ENCODE measurements around the gene LTO1. TPM values are rescaled to one million over a fixed set of nuclear protein-coding genes. Genes with fewer than 3 reads are reported as not detected.

Gene LTO1
- total RNA-seq, 2 donors from 2014 or later = 23.2 to 32.2 TPM

- no peak overlapping the region for H3K9ac ChIP-seq (ENCODE audit: extremely low read depth, low read length, poor library complexity, severe bottlenecking)
- H3K27me3 ChIP-seq (ENCODE audit: control insufficient read depth, insufficient read depth, low read length, poor library complexity, severe bottlenecking) = peaks cover 28% of the 10 kb centered on the region
- H3K9me3 ChIP-seq (ENCODE audit: control insufficient read depth, low read length) = no peaks in the 10 kb centered on the region
- H3K27me3 Mint-ChIP-seq (ENCODE audit: insufficient read depth) = peaks cover 21% of the 10 kb centered on the region
- H3K36me3 Mint-ChIP-seq (ENCODE audit: low read depth) = no peaks in the 10 kb centered on the region
- DNase-seq = peak; percentile 83
- no peaks in the 10 kb centered on the region for H3K36me3 ChIP-seq (ENCODE audit: control insufficient read depth, insufficient read depth, low read length)
- TF ChIP-seq CTCF (conservative IDR thresholded peaks at IDR 0.05) = peak; percentile 48
- no peak overlapping the region for H3K27ac Mint-ChIP-seq
- WGBS, 2 experiments (ENCODE audit: insufficient coverage in 1 of 2, insufficient read length in 1 of 2) = 48 to 74% methylated on average over 6 to 15 of the region's 15 CpGs
- no peak overlapping the region for H3K27ac ChIP-seq (ENCODE audit: low read depth, low read length)
- H3K4me3 ChIP-seq (ENCODE audit: low read length) = no peak overlapping the region
- H3K9me3 Mint-ChIP-seq = no peaks in the 10 kb centered on the region
- H3K4me3 Mint-ChIP-seq = no peak overlapping the region
- H3K4me1 Mint-ChIP-seq = peaks cover 24% of the 10 kb centered on the region
- H3K4me1 ChIP-seq (ENCODE audit: control insufficient read depth, insufficient read depth, low read length) = no peaks in the 10 kb centered on the region
Measured at GRCh38 chr11:69708736-69709401, 33.7 kb upstream of the LTO1 start.

- H3K27ac Mint-ChIP-seq = no peak overlapping the region
- Histone ChIP-seq H3K9ac (ENCODE audit: extremely low read depth, low read length, poor library complexity, severe bottlenecking) (no peak overlapping the region), H3K27me3 (ENCODE audit: control insufficient read depth, insufficient read depth, low read length, poor library complexity, severe bottlenecking) (peaks cover 45% of the 10 kb centered on the region), H3K36me3 (ENCODE audit: control insufficient read depth, insufficient read depth, low read length) (no peaks in the 10 kb centered on the region), H3K27ac (ENCODE audit: low read depth, low read length) (no peak overlapping the region), H3K4me1 (ENCODE audit: control insufficient read depth, insufficient read depth, low read length) (no peaks in the 10 kb centered on the region), H3K9me3 (ENCODE audit: control insufficient read depth, low read length) (no peaks in the 10 kb centered on the region), H3K4me3 (ENCODE audit: low read length) (no peak overlapping the region)
- no peaks in the 10 kb centered on the region for H3K9me3 Mint-ChIP-seq
- H3K27me3 Mint-ChIP-seq (ENCODE audit: insufficient read depth) = peaks cover 34% of the 10 kb centered on the region
- no peak for TF ChIP-seq CTCF (conservative IDR thresholded peaks at IDR 0.05)
- peaks cover 26% of the 10 kb centered on the region for H3K4me1 Mint-ChIP-seq
- no peaks in the 10 kb centered on the region for H3K36me3 Mint-ChIP-seq (ENCODE audit: low read depth)
- DNase-seq = peak; percentile 82
- WGBS, 2 experiments (ENCODE audit: insufficient coverage in 1 of 2, insufficient read length in 1 of 2) = 70 to 84% methylated on average over 4 to 7 of the region's 7 CpGs
- H3K4me3 Mint-ChIP-seq = no peak overlapping the region
Measured at GRCh38 chr11:69707176-69707575, 32.0 kb upstream of the LTO1 start.

- Histone ChIP-seq H3K4me3 (ENCODE audit: low read length) (no peak overlapping the region), H3K4me1 (ENCODE audit: control insufficient read depth, insufficient read depth, low read length) (no peaks in the 10 kb centered on the region), H3K27ac (ENCODE audit: low read depth, low read length) (no peak overlapping the region), H3K9me3 (ENCODE audit: control insufficient read depth, low read length) (no peaks in the 10 kb centered on the region), H3K9ac (ENCODE audit: extremely low read depth, low read length, poor library complexity, severe bottlenecking) (no peak overlapping the region), H3K27me3 (ENCODE audit: control insufficient read depth, insufficient read depth, low read length, poor library complexity, severe bottlenecking) (peaks cover 53% of the 10 kb centered on the region), H3K36me3 (ENCODE audit: control insufficient read depth, insufficient read depth, low read length) (no peaks in the 10 kb centered on the region)
- Mint-ChIP-seq H3K27ac (no peak overlapping the region), H3K4me3 (peak overlapping the region; percentile 58), H3K27me3 (ENCODE audit: insufficient read depth) (peaks cover 35% of the 10 kb centered on the region), H3K4me1 (peaks cover 26% of the 10 kb centered on the region), H3K9me3 (no peaks in the 10 kb centered on the region), H3K36me3 (ENCODE audit: low read depth) (no peaks in the 10 kb centered on the region)
- DNase-seq = peak; percentile 70
- WGBS, 2 experiments (ENCODE audit: insufficient coverage in 1 of 2, insufficient read length in 1 of 2) = 81 to 85% methylated on average over 10 to 19 of the region's 20 CpGs
- TF ChIP-seq CTCF (conservative IDR thresholded peaks at IDR 0.05) = no peak
Measured at GRCh38 chr11:69705901-69706787, 31.0 kb upstream of the LTO1 start.
